HG02623 (cell line): ENCODE measurements around the gene RPL39.
A peak's percentile ranks its signal among the peaks of the same experiment; 100 is the strongest.
"Not testable (repeated sequence)": the region's sequence is repeated elsewhere in the genome, so short reads cannot be mapped to it uniquely, and the experiment has no call there.

ENCODE experiments used
- ATAC-seq: cut with Tn5 transposase; IDR thresholded peaks from one replicate; pipeline ENCODE4 v1.9.1; 2021; ENCODE audit warnings: moderate library complexity; ENCODE audit not compliant: unreplicated experiment

RPL39 gene

DNA sequence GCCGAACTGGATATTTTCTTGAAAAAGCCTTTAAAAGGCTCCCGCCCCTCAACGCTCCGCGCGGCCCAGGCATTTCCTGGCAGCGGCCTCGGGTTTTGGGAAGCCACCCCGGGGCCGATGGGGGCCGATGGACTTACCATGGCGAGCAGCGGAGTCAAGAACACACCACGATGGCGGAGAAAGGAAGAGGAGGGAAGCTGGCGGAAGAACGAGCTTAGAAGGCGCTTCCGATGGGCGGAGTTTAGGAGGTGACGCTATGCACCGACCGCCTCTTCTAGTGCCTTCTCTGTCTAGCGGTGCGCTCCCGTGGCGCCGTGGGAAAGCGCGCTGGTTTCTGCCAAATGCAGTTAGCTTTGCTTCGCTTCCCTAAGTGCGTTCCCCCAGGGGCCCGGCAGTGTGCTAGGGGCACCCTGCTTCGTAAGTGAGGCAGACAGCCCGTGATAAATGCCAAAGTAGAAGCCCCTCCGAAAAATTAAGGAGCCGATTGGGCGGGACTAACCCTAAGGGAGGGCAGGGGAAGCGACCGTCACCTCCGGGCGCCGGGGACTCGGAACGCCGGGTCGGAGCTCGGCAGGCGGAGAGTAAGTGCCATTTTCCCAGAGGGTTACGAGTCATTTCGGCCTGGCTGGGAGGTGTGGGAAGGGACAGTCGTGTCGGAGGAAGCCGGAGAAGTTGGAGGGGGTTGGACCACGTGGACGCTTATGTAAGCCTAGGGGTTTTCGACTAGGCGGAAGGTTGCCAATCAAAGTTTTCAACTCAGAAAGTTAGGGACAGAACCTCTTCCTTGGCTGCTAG is at the start of gene RPL39:
Gene RPL39, minus strand, starts transcription at position 194 of the 795 bp plus-strand sequence. Its CDS starts 54 bp downstream, at position 140.
- ATAC-seq = peak; percentile 91

DNA sequence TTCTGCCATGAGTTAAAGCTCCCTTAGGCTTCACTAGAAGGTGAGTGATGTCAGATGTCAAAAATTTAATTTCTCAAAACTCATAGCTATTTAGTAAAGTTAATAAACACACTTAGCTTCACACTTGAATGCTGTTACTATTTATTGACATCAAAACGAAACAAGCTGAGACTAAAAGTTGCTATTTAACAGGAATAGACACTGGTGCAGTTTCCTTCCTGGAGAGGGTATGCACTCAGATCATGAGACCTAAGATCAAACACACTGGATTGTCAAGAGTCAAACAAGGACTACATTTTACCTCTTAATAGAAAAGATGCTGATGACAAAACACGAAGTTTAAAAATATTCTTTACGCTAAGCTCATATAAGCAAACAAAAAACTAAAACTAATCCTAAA is 42.5 kb upstream of the RPL39 start:
- ATAC-seq = no peak

DNA sequence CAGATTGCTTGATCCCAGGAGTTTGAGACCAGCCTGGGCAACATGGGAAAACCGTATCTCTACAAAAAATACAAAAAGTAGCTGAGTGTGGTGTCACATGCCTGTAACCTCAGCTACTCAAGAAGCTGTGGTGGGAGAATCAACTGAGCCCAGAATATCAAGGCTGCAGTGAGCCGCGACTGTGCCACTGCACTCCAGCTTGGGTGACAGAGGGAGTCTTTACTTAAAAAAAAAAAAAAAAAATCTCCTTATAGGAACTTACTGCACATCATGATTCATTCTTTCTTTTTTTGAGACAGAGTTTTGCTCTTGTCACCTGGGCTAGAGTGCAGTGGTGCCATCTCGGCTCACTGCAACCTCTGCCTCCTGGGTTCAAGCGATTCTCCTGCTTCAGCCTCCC is 37.0 kb upstream of the RPL39 start:
- no peak for ATAC-seq

DNA sequence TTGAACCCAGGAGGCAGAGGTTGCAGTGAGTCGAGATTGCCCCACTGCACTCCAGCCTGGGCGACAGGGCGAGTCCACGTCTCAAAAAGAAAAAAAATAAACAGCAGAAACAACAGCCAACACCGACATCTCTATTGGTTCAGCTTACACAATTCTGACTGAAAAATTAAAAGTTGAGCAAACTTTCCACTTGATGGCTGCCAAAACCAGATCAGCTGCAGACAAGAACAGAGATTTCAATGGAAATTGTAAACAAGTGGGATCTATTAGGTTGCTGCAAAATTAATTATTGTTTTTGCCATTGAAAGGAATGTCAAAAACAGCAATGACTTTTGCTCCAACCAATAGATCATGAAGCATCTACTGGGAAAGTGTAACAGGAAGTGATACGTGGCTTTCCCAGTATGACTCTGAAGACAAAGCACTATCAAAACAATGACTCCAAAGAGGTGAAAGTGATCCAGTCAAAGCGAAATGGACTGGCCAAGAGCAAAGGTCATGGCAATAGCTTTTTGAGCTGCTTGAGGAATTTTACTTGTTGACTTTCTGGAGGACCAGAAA is 35.0 kb upstream of the RPL39 start:
- no peak for ATAC-seq

DNA sequence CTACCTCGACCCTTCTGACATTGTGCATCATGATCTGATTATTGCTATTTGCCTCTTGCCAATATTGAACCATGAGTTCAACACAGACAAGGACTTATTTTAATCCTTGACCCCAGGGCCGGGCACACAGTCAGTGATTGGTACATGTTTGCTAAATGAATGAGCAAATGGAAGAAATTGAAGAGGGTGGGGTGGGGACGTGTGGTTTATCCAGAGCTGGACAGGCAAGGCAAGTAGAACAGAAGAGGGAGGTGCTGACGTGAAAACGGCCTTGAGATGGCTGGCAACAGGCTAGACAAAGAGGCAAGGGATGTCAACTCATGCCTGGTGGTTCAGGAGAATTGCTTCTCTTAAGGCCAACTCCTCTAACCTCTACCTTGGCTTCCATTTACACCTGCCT is 32.8 kb upstream of the RPL39 start:
- not testable (repeated sequence) for ATAC-seq

DNA sequence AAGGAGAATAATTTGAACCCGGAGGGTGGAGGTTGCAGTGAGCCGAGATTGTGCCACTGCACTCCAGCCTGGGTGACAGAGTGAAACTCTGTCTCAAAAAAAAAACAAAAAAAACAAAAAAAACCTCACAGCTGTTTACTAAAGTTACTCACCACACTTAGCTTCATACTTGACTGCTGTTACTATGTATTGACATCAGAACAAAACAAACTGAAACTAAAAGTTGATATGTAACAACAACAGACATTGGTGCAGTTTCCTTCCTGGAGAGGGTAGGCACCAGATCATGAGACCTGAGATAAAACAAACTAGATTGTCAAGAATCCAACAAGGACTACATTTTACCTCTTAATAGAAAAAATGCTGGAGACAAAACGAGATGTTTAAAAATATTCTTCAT is 30.3 kb upstream of the RPL39 start:
- peak; percentile 92 for ATAC-seq

DNA sequence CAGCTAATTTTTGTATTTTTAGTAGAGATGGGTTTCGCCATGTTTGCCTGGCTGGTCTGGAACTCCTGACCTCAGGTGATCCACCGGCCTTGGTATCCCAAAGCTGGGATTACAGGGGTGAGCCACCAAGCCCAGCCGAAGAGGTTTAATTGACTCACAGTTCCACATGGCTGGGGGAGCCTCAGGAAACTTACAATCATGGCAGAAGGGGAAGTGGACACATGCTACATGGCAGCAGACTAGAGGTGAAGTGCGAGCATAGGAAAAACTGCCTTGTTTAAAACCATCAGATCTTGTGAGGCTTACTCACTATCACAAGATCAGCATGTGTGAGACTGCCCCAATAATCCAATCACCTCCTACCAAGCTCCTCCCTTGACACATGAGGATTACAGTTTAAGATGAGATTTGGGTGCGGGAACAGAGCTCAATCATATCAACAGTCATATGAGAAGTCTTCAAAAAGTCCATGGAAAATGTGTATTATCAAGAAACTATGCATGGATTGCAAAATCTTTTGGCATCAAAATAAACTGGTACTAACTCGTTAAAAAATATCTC is 25.8 kb upstream of the RPL39 start:
- ATAC-seq = no peak

DNA sequence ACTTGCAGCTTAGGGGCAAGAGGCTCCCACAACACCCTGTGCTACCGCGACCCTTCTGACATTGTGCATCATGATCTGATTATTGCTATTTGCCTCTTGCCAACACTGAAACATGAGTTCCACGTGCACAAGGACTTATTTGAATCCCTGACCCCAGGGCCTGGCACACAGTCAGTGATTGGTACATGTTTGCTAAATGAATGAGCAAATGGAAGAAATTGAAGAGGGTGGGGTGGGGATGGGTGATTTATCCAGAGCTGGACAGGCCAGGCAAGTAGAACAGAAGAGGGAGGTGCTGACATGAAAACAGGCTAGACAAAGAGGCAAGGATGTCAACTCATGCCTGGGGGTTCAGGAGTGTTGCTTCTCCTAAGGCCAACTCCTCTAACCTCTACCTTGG is 24.9 kb upstream of the RPL39 start:
- ATAC-seq = no peak

DNA sequence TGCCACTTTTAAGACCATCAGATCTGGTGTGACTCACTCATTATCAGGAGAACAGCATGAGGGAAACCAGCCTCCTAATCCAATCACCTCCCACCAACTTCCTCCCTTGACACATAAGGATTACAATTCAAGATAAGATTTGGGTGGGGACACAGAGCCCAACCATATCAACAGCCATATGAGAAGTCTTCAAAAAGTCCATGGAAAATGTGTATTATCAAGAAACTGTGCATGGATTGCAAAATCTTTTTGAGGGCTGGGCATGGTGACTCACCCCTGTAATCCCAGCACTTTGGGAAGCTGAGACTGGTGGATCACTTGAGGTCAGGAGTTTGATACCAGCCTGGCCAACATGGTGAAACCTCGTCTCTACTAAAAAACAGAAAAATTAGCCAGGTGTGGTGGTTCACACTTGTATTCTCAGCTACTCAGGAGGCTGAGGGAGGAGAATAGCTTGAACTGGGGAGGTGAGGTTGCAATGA is 17.8 kb upstream of the RPL39 start:
- no peak for ATAC-seq

DNA sequence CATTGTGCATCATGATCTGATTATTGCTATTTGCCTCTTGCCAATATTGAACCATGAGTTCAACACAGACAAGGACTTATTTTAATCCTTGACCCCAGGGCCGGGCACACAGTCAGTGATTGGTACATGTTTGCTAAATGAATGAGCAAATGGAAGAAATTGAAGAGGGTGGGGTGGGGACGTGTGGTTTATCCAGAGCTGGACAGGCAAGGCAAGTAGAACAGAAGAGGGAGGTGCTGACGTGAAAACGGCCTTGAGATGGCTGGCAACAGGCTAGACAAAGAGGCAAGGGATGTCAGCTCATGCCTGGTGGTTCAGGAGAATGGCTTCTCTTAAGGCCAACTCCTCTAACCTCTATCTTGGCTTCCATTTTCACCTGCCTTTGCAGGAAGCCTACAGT is 17.0 kb upstream of the RPL39 start:
- not testable (repeated sequence) for ATAC-seq

DNA sequence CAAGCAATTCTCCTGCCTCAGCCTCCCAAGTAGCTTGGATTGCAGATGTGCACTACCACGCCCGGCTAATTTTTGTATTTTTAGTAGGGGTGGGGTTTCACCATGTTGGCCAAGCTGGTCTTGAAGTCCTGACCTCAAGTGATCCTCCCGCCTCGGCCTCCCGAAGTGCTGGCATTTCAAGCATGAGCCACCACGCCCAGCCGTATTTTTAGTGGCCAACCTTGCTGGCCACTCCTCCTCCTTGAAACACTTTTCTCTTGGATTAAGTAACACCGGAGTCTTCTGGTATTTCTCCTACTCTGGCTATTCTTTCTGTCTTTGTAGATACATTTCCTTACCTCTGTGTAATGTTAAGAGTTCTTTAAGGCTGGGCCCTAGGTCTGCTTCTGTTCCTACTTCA is 11.1 kb upstream of the RPL39 start:
- no peak for ATAC-seq

DNA sequence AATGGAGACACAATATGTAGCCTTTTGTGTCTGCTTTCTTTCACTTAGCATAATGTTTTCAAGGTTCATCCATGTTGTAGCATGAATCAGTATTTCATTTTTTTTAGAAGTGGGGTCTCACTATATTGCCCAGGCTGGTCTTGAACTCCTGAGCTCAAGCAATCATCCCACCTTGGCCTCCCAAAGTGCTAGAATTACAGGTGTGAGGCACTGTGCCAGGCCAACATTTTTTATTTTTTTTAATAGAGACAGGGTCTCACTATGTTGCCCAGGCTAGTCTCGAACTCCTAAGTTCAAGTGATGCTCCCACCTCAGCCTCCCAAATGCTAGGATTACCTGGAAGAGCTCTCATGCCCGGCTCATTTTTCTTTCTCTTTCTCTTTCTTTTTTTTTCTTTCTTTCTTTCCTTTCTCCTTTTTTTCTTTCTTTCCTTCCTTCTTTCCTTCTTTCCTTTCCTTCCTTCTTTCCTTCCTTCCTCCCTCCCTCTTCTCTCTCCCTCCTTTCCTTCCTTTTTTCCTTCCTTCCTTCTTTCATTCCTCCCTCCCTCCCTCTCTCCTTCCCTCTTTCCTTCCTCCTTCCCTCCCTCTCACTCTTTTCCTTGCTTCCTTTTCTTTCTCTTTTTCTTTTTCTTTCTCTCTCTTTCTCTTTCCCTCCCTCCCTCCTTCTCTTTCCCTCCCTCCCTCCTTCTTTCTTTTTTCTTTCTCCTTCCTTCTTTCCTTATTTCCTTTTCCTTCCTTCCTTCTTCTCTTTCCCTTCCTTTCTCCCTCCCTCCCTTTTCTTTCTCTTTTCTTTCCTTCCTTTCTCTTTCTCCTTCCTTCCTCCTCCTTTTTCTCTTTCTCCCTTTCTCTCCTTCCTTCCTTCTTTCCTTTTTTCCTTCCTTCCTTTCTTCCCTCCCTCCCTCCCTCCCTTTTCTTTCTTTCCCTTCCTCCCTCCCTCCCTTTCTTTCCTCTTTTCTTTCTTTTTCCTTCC is 10.1 kb upstream of the RPL39 start:
- ATAC-seq = no peak

DNA sequence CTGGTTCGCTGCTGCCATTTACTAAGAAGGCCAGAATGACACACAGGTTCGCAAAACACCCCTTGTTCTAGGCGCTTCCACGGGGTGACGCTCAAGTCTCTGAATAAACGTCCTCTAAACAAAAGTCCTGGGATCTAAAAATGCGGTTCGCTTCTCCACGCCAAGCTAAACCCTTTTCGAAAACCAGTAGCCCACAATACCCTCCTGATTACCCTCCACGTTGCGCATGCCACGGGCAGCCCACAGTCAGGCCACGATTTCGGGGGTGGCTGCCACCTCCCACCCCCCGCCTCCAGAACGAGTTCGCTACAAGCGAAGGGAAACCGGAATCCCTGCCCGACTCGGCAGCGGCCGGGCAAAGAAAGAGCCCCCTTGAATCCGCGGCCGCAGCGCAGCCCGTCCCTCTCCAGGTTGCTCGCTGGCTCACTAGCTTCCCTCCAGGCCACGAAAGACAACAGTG is 423 bp downstream of the RPL39 start:
- peak; percentile 17 for ATAC-seq

DNA sequence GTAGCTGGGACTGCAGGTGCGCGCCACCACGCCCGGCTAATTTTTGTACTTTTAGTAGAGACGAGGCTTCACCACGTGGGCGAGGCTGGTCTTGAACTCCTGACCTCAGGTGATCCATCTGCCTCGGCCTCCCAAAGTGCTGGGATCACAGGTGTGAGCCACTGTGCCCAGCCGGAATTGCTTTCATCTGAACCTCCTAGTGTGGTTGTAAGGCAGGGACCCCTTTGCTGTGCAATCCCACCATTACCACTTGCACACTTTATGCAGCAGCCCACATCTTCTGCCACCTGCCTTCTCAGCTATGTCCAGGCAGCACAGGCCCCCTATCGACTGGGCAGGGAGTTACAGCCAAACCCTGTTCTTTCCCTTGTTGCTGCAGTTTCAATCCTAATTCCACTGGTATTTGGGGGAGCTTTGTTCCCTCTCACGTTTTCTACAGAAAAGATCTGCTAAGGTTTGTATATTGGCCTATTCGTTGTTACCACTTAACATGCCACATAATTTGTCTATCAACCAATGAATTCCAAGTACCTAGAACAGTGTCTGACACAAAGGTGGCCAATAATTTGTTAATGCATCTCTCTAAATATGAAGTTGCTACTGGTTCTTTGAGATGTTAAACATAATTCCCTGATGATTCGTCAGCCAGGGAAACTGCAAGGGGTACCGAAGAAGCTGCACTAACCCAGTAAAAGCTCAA is 6.5 kb downstream of the RPL39 start:
- ATAC-seq = no peak

DNA sequence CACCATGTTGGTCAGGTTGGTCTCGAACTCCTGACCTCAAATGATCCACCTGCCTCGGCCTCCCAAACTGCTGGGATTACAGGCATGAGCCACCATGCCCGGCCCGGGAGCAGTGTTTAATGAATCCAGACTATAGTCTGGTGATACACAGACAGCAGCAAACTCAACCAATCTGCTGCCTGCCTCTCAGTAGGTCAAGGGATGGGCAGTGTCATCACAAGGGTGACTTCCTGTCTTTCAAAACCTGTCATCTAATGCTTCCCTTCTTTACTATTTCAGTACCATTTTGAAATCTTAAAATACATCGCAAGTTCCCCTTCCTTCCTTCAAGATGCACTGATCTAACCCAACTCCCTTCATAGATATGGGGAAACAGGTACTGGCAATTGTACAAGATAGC is 8.4 kb downstream of the RPL39 start:
- ATAC-seq = no peak

DNA sequence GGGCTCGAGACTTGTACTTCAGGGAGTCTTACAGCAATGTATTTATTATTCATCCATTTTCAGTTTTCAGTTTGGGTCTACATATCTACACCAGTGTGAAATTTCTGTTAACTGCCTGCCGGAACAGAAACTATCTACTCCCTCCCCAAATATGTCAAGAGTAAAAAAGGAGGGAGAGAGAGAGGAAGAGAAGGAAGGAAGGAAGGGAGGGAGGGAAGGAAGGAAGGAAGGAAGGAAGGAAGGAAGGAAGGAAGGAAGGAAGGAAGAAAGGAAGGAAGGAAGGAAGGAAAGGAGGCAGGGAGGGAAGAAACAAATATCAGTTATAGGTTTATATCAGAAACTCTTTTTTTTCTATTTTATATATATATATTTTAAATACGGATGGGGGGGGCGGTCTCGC is 12.6 kb downstream of the RPL39 start:
- ATAC-seq = no peak

DNA sequence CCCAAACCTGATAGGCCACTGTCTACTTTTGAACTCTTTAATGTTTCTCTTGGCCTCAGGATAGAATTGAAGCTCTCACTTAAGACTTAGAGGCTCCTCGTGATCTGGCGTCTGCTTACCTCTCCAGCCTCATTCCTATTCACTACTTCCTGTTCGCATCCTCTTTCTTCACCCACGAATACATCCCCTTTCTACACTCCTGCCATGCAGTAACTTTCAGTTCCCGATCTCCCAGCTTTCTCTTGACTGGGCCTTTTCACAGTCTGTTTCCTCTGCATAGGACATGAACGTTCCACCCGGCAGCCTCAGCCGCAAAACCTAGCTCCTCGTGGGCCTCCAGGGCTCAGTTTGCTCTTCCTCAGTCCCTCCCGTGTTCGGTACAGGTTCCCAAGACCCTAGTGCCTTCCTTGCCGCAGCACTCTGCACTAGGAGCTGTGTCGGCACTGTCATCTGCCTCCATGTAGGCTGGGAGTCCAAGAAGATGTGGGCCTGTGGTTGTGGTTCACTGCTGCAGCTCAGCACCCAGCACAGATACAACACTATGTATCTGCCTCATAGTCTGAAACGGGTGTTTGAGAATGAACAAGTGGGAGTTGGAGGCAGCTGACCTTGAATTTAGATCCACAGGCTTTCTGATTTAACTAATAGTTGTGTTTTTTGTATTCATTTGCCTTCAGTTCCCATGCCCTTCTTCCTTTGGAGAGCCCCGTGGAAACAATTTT is 15.8 kb downstream of the RPL39 start:
- no peak for ATAC-seq

DNA sequence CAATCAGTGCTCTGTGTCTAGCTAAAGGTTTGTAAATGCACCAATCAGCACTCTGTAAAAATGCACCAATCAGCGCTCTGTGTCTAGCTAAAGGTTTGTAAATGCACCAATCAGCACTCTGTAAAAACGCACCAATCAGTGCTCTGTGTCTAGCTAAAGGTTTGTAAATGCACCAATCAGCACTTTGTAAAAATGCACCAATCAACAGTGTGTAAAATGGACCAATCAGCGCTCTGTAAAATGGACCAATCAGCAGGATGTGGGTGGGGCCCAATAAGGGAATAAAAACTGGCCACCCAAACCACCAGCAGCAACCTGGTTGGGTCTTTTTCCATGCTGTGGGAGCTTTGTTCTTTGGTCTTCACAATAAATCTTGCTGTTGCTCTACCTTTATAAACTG is 22.0 kb downstream of the RPL39 start:
- not testable (repeated sequence) for ATAC-seq

DNA sequence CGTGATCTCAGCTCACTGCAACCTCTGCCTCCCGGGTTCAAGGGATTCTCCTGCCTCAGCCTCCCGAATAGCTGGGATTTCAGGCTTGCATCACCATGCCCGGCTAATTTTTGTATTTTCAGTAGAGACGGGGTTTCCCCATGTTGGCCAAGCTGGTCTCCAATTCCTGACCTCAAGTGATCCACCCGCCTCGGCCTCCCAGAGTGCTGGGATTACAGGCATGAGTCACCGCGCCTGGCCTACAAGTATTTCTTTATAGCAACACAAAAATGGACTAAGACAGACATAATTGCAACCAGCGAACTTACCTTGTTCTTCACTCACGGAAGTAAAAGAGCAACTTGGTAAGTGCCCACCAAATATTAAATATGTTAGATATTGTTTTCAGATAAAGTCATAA is 23.0 kb downstream of the RPL39 start:
- not testable (repeated sequence) for ATAC-seq
